ENCODE results near the gene DYNLRB1.
"Not testable (repeated sequence)": the region's sequence is repeated elsewhere in the genome, so short reads cannot be mapped to it uniquely, and the experiment has no call there.

The DYNLRB1 gene
- total RNA-seq, result 2.4 to 3.9 (median 2.8) reads per million in 4 donors

DNA sequence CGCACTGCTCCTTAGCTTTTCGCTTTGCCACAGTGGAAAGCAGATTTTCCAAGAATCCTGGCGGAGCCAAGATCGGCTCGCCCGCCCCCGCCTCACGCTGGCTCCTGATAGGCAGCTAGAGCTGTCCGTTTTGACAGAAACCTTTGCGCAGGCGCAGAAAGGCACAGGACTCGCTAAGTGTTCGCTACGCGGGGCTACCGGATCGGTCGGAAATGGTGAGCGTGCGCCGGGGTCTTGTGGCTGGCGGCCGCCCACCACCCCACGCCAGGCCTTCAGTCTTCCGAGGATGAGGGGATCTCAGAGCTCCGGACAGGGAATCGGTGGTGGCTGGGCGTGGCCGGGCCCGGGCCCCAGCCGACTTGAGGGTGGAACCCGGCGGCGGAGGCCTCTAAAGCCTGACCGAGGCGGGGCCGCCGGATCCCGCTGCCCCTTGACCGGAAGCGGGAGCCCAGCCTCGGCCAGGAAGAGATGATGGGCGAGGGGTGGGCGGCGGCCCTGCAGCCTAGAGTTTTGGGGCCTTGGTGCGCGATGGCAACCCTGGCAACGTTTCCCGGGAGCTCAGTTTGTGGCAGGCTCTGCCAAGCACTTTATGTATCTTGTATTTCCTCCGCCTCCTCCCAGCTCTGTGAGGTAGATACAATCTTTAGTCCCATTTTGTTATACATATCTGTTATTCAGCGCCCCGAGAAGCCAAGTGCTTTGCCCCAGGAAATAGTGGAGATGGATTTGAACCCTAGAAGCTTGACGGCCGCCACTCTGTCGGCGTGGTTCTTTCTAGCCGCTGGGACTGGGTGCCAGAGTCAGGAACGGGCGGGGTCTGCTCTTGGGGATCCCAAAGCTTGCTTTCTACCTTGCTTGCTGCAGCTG is at the start of gene DYNLRB1:
DYNLRB1 (plus strand) TSS at position 176 of the 867 bp plus-strand sequence; CDS start at position 213, 37 bp downstream.
- peak; percentile 88 to 96 (median 90) for DNase-seq

DNA sequence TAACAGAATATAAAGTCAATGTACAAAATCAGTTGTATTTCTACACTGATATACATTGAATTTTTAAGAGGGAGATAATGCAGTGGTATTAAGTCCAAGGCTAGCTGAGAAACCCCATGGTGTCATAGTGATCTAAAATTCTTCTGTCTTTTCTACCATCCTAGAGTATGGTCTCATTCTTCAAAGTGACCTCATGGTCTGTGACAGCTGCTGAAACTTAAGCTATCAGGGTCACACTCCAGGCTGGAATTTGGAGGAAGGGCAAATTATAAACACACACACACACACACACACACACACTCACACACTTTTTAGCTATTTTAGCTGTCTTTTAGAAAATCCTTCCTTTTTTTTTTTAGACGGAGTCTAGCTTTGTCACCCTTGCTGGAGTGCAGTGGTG is 47.3 kb upstream of the DYNLRB1 start:
- DNase-seq, result no peak

DNA sequence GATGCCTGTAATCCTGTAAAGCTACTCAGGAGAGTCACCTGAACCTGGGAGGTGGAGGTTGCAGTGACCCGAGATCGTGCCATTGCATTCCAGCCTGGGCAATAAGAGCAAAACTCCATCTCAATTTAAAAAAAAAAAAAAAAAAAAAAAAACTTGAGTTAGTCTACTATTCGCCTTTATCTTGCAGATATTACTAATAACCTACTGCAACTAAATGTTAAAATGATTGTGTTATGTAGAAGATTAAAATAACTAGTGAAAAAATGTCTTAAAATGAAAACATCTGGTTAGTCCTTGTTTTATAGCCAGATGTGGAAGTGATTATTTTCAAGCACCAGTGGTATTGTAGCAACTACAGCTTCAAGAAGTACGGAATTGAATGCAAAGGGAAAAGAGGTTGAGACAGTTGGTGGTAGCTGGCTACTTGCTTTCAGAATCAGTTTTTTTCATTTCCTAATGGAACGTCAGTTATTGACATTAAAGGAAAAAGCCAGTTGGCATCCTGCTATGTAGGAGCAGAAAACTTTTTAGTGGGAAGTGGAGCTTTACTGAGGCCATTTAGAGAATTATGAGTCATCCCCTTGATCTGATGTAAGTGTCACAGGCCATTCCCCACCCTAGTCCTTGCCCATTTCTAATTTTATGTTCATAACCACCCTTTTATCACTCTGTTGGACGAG is 43.8 kb upstream of the DYNLRB1 start:
- no peak for DNase-seq

DNA sequence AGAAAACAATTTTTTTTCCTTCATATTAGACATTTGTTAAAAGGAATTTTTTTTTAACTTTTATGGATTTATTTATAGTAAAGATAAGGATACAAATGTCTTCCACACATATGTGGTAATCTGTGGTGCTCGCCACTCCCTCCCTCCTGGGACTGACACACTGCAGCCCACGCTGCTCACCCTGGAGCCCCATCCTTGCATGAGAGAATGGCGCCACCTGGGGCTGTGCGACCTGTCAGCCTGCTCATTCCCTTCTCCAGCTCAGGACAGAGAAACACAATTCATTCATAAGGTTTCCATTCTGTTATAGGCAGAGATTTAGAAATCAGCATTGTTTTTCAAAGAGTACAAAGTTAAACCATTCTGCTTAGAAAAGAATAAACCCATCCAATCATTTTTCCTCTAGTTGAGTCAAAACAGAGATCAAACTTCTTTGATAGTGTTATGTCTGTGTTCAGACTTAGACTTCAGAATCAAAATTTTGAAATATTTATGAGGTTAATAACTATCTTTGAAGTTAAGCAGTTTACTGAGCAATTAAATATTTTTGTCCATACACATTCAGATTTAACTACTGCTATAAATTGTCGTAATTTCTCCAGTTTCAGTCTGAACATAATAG is 42.8 kb upstream of the DYNLRB1 start:
- peak in 1 of 5 donors; percentile 12 for DNase-seq

DNA sequence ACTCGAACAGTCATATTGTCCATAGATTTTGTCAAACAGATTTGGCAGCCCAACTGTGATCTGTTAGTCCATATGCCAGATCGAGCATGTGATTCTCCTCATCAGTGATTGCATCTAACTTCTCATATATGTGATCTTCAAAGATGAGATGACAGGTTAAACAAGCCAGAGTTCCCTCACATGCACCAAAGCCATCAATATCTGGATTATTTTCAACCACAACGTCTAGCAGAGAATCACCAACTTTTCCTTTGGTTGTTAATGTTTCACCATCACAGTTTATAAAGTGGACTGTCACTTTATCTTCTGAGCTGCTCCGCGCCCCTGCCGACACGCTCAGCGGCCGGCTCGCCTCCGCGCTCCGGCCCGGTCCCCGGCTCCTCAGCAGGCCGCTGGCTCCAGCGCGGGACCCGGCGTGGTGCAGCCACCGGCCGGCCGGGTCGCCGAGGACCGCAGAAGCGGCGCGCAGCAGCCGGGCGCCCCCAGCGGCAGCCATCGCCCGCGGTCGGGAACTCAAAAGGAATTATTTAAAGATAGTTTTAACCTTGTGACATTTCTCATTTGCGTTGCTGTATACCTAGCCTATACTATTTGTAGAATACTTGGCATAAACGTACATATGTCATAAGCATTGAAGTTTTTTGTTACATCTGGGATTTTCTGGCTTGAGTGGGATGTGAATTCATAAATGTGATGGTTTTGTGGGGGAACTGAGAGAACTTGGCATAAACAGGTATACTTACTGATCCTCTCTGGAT is 40.1 kb upstream of the DYNLRB1 start:
- peak in 1 of 5 donors; percentile 4 for DNase-seq

DNA sequence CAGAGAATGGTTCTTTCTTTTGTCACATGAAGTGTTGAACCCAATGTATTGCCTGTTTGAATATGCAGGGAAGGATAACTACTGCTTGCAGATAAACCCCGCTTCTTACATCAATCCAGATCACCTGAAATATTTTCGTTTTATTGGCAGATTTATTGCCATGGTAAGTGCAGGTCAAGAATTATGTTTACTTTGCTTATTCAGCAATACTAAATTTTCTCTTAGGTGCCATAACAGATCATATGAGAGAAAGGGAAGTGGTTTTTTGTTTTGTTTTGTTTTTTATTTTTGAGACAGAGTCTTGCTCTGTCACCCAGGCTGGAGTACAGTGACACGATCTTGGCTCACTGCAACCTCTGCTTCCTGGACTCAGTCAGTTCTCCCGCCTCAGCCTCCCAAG is 36.6 kb upstream of the DYNLRB1 start:
- DNase-seq, result no peak

DNA sequence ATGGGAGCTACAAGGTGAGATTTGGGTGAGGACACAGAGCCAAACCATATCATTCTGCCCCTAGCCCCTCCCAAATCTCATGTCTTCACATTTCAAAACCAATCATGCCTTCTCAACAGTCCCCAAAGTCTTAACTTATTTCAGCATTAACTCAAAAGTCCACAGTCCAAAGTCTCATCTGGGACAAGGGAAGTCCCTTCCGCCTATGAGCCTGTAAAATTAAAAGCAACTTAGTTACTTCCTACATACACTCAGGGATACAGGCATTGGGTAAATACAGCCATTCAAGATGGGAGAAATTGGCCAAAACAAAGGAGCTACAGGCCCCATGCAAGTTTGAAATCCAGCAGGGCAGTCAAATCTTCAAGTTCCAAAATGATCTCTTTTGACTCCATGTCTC is 34.1 kb upstream of the DYNLRB1 start:
- not testable (repeated sequence) for DNase-seq

DNA sequence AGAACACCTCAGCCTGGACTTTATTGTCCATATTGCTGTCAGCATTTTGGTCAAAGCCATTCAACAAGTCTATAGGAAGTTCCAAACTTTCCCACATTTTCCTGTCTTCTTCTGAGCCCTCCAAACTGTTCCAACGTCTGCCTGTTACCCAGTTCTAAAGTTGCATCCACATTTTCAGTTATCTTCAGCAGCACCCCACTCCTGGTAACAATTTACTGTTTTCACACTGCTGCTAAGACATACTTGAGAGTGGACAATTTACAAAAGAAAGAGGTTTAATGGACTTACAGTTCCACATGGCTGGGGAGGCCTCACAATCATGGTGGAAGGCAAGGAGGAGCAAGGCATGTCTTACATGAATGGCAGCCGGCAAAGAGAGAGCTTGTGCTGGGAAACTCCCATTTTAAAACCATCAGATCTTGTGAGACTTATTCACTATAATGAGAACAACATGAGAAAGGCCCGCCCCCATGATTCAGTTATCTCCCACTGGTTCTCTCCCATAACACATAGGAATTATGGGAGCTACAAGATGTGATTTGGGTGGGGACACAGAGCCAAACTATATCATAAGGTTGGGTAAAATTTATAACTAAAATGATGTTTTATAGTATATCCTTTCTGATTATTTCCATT is 32.5 kb upstream of the DYNLRB1 start:
- DNase-seq, result not testable (repeated sequence)

DNA sequence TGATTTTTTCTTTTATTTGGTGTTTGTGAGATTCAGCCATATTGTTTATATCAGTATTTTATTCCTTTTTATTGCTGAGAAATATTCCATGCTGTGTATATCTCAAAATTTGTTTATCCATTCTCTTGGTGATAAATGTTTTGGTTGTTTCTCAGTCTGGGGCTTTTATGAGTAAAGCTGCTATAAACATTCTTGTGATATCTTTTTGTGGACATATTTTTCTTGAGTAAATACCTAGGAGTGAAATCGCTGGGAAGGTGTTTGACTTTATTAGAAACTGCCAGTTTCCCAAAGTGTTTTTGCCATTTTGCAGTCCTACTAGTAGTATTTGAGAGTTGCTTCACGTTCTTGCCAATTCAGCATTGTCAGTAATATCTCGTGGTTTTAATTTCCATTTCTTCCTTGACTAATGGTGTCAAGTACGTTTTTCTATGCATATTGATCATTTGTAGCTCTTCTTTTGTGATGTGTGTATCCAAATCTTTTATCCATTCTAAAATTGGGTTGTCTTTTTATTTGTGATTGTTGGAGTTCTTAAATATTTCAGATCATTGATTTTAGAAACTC is 31.1 kb upstream of the DYNLRB1 start:
- no peak for DNase-seq

DNA sequence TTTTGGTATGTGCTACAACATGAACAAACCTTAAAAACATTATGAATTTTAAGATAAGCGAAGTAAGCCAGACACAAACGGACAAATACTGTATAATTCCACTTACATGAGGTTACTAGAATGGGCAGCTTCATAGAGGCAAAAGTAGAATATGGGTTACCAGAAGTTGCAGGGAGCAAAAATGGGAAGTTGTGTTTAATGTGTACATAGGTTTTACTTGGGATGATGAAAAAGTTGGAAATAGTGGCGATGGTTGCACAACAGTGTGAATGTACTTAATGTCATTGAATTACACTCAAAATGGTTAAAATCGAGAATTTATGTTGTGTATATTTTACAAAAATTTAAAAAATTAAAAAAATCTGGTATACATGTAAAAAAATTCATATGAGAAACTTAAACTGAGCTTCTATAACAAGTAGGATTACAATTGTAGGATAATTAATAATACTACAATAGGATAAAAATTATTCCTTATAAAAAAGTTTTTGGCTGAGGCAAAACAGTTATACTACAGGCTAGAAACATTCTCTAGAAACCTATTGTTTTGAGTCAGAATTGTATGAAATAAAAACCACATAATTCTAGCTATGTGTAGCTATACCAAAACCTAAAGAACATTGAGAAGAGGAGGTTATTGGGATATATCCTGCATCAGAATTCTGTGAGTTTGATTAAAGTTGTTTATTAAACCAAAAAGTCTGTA is 24.8 kb upstream of the DYNLRB1 start:
- DNase-seq, result no peak

DNA sequence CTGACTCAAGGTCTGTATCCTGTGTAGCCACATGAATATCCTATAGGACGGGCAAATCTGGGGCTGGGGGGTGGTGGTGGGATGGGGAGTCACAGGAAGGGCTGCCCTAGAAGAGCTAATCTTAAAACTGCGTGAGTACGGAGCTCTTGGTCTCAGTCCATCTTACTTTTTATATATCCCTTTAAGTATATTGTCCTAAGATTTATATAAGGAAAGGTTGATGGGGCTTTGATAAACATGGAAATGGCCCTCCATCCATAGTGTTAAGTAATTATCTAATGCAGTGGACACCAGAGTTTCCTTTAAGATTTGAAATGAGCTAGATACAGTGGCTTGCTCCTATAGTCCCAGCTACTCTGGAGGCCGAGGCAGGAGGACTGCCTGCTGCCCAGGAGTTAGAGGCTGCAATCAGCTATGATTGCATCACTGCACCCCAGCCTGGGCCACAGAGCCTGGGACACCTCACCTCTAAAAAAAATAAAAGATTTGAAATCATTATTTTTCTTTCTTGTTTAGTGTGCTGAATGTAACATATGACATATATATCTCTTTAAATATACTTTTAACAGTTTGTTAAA is 24.2 kb upstream of the DYNLRB1 start:
- no peak for DNase-seq

DNA sequence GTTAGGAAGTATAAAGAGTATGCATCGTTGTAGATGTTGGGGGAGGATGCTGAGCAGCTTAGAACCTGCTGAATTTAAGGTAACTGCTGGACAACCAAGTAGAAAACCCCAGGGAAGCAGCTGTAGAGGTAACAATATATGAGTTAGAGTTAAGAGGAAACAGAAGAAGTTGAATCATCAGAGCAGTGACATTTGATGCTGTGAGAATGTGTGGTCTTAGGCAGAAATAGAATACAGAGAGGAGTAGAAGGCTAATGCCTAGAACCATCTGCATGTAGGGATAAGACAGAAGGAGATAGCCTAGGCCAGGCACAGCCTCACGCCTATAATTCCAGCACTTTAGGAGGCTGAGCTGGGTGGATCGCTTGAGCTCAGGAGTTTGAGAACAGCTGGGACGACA is 22.6 kb upstream of the DYNLRB1 start:
- no peak for DNase-seq

DNA sequence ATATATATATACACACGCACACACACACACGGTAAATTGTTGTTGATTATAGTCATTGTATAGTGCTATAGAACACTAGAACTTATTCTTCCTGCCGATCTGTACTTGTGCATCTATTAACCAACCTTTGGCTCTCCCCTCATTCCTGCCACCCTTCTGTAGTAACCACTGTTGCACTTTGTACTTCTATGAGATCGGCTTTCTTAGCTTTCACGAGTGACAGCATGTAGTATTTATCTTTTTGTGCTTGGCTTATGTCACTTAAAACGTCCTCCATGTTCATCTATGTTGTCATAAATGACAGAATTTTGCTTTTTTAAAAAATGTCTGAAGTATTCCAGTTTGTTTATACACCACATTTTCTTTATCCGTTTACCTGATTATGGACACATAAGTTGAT is 20.9 kb upstream of the DYNLRB1 start:
- DNase-seq, result no peak

DNA sequence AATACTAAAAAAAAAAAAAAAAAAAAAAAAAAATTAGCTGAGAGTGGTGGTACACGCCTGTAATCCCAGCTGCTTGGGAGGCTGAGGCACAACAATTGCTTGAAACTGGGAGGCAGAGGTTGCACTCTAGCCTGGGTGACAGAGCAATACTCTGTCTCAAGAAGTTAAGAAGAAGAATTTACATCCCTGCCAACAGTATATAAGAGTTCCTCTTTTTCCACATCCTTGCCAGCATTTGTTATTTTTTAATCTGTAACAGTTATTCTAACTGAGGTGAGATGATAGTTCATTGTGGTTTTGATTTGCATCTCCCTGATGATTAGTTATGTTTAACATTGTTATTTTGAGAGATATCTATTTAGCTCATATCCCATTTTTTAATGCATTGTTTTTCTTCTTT is 20.3 kb upstream of the DYNLRB1 start:
- DNase-seq, result no peak

DNA sequence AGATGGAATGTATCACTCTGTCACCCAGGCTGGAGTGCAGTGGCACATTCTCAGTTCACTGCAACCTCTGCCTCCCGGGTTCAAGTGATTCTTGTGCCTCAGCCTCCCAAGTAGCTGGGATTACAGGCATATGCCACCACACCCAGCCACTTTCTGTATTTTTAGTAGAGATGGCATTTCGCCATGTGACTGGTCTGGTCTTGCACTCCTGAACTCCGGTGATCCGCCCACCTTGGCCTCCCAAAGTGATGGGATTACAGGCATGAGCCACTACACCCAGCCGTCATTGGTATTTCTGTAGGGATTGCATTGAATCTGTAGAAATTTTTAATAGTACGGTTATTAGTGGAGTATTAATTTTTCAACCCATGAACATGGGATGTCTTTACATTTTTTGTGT is 18.6 kb upstream of the DYNLRB1 start:
- DNase-seq, result not testable (repeated sequence)

DNA sequence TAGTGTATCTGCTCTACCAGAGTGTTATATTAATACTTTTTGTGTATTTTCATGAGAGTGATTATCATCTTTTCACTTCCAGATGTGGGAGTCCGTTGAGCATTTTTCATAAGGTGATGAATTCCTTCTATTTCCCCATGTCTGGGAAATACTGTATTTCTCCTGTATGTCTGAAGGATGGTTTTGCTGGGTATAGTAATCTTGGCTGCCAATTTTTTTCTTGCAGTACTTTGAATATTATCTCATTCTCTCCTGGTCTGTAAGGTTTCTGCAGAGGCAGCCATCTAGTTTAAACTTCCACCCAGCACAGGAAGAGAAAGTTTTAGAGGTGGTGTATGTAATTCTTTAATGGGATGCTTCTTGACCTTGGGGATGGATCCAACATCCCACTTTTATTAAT is 15.4 kb upstream of the DYNLRB1 start:
- no peak for DNase-seq

DNA sequence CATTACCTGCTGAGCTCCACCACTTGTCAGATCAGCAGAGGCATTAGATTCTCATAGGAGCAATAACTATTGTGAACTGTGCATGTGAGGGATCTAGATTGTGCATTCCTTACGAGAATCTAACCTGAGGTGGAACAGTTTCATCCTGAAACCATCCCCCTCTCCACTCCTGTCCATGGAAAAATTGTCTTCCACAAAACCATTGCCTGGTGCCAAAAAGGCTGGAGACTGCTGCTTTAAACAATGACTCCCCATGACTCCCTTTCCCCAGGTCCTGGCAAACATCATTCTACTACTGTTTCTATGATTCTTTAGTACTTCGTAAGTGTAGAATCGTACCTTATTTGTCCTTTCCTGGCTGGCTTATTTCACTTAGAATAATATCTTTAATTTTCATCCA is 9.7 kb upstream of the DYNLRB1 start:
- DNase-seq, result no peak

DNA sequence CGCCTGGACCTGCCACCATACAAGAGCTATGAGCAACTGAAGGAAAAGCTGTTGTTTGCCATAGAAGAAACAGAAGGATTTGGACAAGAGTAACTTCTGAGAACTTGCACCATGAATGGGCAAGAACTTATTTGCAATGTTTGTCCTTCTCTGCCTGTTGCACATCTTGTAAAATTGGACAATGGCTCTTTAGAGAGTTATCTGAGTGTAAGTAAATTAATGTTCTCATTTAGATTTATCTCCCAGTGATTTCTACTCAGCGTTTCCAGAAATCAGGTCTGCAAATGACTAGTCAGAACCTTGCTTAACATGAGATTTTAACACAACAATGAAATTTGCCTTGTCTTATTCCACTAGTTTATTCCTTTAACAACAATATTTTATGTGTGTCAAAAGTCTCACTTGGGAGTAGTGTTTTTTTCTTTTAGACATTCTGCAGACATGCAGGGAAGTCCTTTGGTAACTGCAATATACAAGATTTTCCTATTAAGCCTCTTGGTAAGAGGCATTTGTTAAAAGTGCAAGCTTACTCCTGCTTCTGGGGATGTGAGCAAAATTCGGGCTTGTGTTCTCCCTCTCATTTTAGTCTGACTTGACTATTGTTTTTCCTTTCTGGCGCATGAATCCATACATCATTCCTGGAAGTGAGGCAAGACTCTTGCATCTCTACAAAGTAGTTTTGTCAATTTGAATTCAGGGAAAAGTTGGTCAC is 8.4 kb upstream of the DYNLRB1 start:
- DNase-seq, result no peak

DNA sequence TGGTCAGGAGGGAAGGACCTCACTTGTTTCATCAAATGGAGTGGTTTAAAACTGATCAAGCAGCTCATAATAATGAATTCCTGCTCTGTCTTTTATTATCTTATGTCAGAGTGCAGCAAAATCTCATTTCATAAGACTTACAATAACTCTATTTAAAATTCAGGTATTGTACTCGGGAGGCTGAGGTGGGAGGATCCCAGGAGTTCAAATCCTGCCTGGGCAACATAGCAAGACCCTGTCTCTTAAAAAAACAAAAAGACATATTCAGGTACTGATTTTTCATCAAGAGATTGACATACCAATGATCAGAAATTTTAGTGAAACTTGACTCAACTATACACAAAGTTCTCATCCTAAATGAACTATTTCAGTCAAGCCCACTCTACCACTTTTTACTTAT is 5.6 kb upstream of the DYNLRB1 start:
- no peak for DNase-seq

DNA sequence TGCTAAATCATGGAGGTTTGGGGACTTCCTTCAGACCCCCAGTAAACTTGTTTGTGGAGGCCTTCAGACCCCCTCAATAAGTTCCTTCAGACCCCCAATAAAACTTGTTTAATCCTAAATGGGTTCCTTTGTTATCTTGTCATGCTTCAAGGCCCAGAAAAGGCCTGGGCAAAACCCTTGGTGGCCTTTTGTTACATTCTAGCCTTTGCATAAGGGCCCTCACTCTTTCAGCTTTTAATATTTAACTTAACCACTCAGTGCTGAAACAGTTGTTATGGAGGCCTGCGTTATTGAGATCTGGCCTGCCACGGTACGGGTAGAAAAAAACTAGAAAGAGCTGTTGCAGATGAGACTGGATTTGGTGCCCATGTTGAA is 4.3 kb upstream of the DYNLRB1 start:
- DNase-seq, result no peak

Data from T-helper 1 cell (primary cell).